HepG2 (cell line): Measurements from ENCODE around the gene PEAR1.

ENCODE experiments used
- ATF7 ChIP-seq, 2 experiments: fragments of 450-650 bp in 1 of 2; sonication (generic) in 1 of 2; formaldehyde crosslinking in 1 of 2; IDR thresholded peaks; 2 replicates each; pipeline versions ENCODE4 v1.4.0 to v1.6.1; 2016 to 2020; ENCODE audit warnings: antibody characterized with exemption in 1 of 2, mild to moderate bottlenecking in 1 of 2, missing genetic modification reagents in 1 of 2
- CHD2 ChIP-seq: IDR thresholded peaks from 2 replicates; pipeline ENCODE4 v1.6.1; 2011; ENCODE audit warnings: low read depth, low read length, improper control_type of control experiment
- CTCF ChIP-seq: sonication (generic); formaldehyde crosslinking; IDR thresholded peaks from 2 replicates; pipeline ENCODE4 v1.5.0; 2020; ENCODE audit warnings: mild to moderate bottlenecking, missing genetic modification reagents, moderate library complexity
- EP300 ChIP-seq, 3 experiments: sonication (generic) in 1 of 3; formaldehyde crosslinking in 1 of 3; IDR thresholded peaks; 2 replicates each; pipeline versions ENCODE4 v1.5.1 to v1.6.1; 2011 to 2020; ENCODE audit warnings: low read depth in 2 of 3, low read length in 2 of 3, borderline replicate concordance in 1 of 3, improper control_type of control experiment in 1 of 3, mild to moderate bottlenecking in 1 of 3, missing genetic modification reagents in 1 of 3, moderate library complexity in 1 of 3
- ERF ChIP-seq: IDR thresholded peaks from 2 replicates; pipeline ENCODE4 v1.6.1; 2018; ENCODE audit warnings: missing biosample characterization, missing genetic modification reagents
- FOSL1 ChIP-seq: sonication (generic); formaldehyde crosslinking; IDR thresholded peaks from 2 replicates; pipeline ENCODE4 v1.9.0; 2021; ENCODE audit warnings: missing genetic modification reagents, borderline replicate concordance
- NR3C1 ChIP-seq: sonication (generic); formaldehyde crosslinking; IDR thresholded peaks from 2 replicates; pipeline ENCODE4 v1.4.0; 2020; ENCODE audit warnings: missing genetic modification reagents
- RFX5 ChIP-seq: IDR thresholded peaks from 2 replicates; pipeline ENCODE4 v1.6.1; 2011; ENCODE audit warnings: low read depth, low read length, improper control_type of control experiment
- TAF1 ChIP-seq: sonication (generic); formaldehyde crosslinking; IDR thresholded peaks from 2 replicates; pipeline ENCODE4 v1.4.0; 2020; ENCODE audit warnings: missing genetic modification reagents
- USF2 ChIP-seq, 2 experiments: sonication (generic) in 1 of 2; formaldehyde crosslinking in 1 of 2; IDR thresholded peaks; 2 replicates each; pipeline versions ENCODE4 v1.5.1 to v1.6.1; 2011 to 2020; ENCODE audit warnings: borderline replicate concordance in 1 of 2, low read depth in 1 of 2, low read length in 1 of 2, mild to moderate bottlenecking in 1 of 2, missing genetic modification reagents in 1 of 2, moderate library complexity in 1 of 2
- ZBTB33 ChIP-seq: sonication (generic); formaldehyde crosslinking; IDR thresholded peaks from 2 replicates; pipeline ENCODE4 v1.4.0; 2020; ENCODE audit warnings: missing genetic modification reagents
- ZC3H13 ChIP-seq: sonication (generic); formaldehyde crosslinking; IDR thresholded peaks from 2 replicates; pipeline ENCODE4 v1.8.1; 2023; ENCODE audit warnings: mild to moderate bottlenecking, missing genetic modification reagents, moderate library complexity
- ZNF629 ChIP-seq: sonication (generic); formaldehyde crosslinking; conservative IDR thresholded peaks from 2 replicates; pipeline ENCODE4 v1.5.0; 2020; ENCODE audit warnings: missing genetic modification reagents

- no peak for TF ChIP-seq ATF7 (IDR thresholded peaks at IDR 0.05)
- TF ChIP-seq ATF7 (CRISPR knock-in tag; IDR thresholded peaks at IDR 0.05), result no peak
- TF ChIP-seq ZBTB33 (CRISPR knock-in tag), result no peak
- TF ChIP-seq ZNF629 (CRISPR knock-in tag), result no peak
- no peak for TF ChIP-seq USF2 (IDR thresholded peaks at IDR 0.05; ENCODE audit: low read depth, low read length)
- no peak for TF ChIP-seq USF2 (CRISPR knock-in tag; IDR thresholded peaks at IDR 0.05; ENCODE audit: borderline replicate concordance)
- TF ChIP-seq NR3C1, result no peak
- TF ChIP-seq CTCF (CRISPR knock-in tag), result no peak
- TF ChIP-seq FOSL1 (CRISPR knock-in tag), result no peak
- no peak for TF ChIP-seq RFX5
- no peak for TF ChIP-seq ERF (CRISPR knock-in tag)
- no peak for TF ChIP-seq ZC3H13
- TF ChIP-seq TAF1 (CRISPR knock-in tag), result no peak
- TF ChIP-seq CHD2, result no peak
- TF ChIP-seq EP300 (IDR thresholded peaks at IDR 0.05; ENCODE audit: low read depth in 2 of 2, low read length in 2 of 2), result no peak
- no peak for TF ChIP-seq EP300 (CRISPR knock-in tag; IDR thresholded peaks at IDR 0.05; ENCODE audit: borderline replicate concordance)
Measured at GRCh38 chr1:156864796-156865195, 28.7 kb upstream of the PEAR1 start.
